Measurements from ENCODE around the gene LAMP5. TPM values are rescaled to one million over a fixed set of nuclear protein-coding genes. Genes with fewer than 3 reads are reported as not detected.

LAMP5 gene
- total RNA-seq, 5 donors from 2014 or later (not counting 1 experiment from before 2014, with no cell fraction given): not detected

GRCh38 chr20:9520086-9520485 lies 5.7 kb downstream of the LAMP5 start:
- ATAC-seq (replicated peaks in 1 of 4) (no peak), DNase-seq (no peak)
- Mint-ChIP-seq H3K27ac (no peak overlapping the region), H3K4me3 (no peak overlapping the region), H3K36me3 (no peaks in the 10 kb centered on the region), H3K27me3 (peaks cover 32 to 42% of the 10 kb centered on the region in 2 donors), H3K9me3 (no peaks in the 10 kb centered on the region), H3K4me1 (peaks cover 0 to 3% (median 0%) of the 10 kb centered on the region in 3 donors)
- Histone ChIP-seq H3K27ac (ENCODE audit: low read length) (no peak overlapping the region), H3K36me3 (ENCODE audit: control insufficient read depth in 2 of 2, extremely low read depth in 1 of 2, insufficient read depth in 1 of 2, low read length in 1 of 2) (no peaks in the 10 kb centered on the region), H3K27me3 (replicated peaks in 1 of 2; ENCODE audit: control insufficient read depth in 2 of 2, extremely low read depth in 1 of 2, insufficient read depth in 2 of 2, low read length in 1 of 2) (peaks cover 13 to 20% of the 10 kb centered on the region in 2 experiments), H3K4me3 (ENCODE audit: control insufficient read depth in 1 of 2, extremely low read depth in 1 of 2, low read length in 1 of 2) (no peak overlapping the region), H3K9me3 (no peaks in the 10 kb centered on the region), H3K4me1 (ENCODE audit: control insufficient read depth in 1 of 2, extremely low read depth in 1 of 2, insufficient read depth in 2 of 2, low read length in 2 of 2) (no peaks in the 10 kb centered on the region)
- CTCF ChIA-PET: no interaction called here
- WGBS (ENCODE audit: insufficient coverage): 83% methylated on average over 1 of the region's 4 CpGs
- POLR2A ChIA-PET: no interaction called here

GRCh38 chr20:9523636-9524035 lies 9.2 kb downstream of the LAMP5 start:
- H3K4me3 ChIP-seq (ENCODE audit: control insufficient read depth in 1 of 2, extremely low read depth in 1 of 2, low read length in 1 of 2): no peak overlapping the region
- Mint-ChIP-seq H3K4me1 (no peaks in the 10 kb centered on the region), H3K36me3 (no peaks in the 10 kb centered on the region), H3K9me3 (no peaks in the 10 kb centered on the region), H3K4me3 (no peak overlapping the region), H3K27ac (no peak overlapping the region), H3K27me3 (peaks cover 10 to 17% of the 10 kb centered on the region in 2 donors)
- H3K36me3 ChIP-seq (ENCODE audit: control insufficient read depth in 2 of 2, extremely low read depth in 1 of 2, insufficient read depth in 1 of 2, low read length in 1 of 2): no peaks in the 10 kb centered on the region
- peaks cover 0 to 2% of the 10 kb centered on the region in 2 experiments for H3K27me3 ChIP-seq (replicated peaks in 1 of 2; ENCODE audit: control insufficient read depth in 2 of 2, extremely low read depth in 1 of 2, insufficient read depth in 2 of 2, low read length in 1 of 2)
- ChIA-PET POLR2A (no interaction called here), CTCF (no interaction called here)
- no CpG with 5 or more reads among the region's 3 CpGs for WGBS (ENCODE audit: insufficient coverage)
- no peak overlapping the region for H3K27ac ChIP-seq (ENCODE audit: low read length)
- H3K9me3 ChIP-seq: no peaks in the 10 kb centered on the region
- ATAC-seq (replicated peaks in 1 of 4) (no peak), DNase-seq (no peak)
- no peaks in the 10 kb centered on the region for H3K4me1 ChIP-seq (ENCODE audit: control insufficient read depth in 1 of 2, extremely low read depth in 1 of 2, insufficient read depth in 2 of 2, low read length in 2 of 2)

- no peak overlapping the region for H3K4me3 ChIP-seq (ENCODE audit: control insufficient read depth in 1 of 2, extremely low read depth in 1 of 2, low read length in 1 of 2)
- no peak overlapping the region for H3K27ac ChIP-seq (ENCODE audit: low read length)
- Mint-ChIP-seq H3K27ac (no peak overlapping the region), H3K9me3 (no peaks in the 10 kb centered on the region), H3K27me3 (peaks cover 1 to 4% of the 10 kb centered on the region in 2 donors), H3K4me1 (no peaks in the 10 kb centered on the region), H3K4me3 (no peak overlapping the region), H3K36me3 (no peaks in the 10 kb centered on the region)
- no CpG with 5 or more reads among the region's 2 CpGs for WGBS (ENCODE audit: insufficient coverage)
- no peaks in the 10 kb centered on the region for H3K27me3 ChIP-seq (replicated peaks in 1 of 2; ENCODE audit: control insufficient read depth in 2 of 2, extremely low read depth in 1 of 2, insufficient read depth in 2 of 2, low read length in 1 of 2)
- H3K9me3 ChIP-seq: no peaks in the 10 kb centered on the region
- H3K36me3 ChIP-seq (ENCODE audit: control insufficient read depth in 2 of 2, extremely low read depth in 1 of 2, insufficient read depth in 1 of 2, low read length in 1 of 2): no peaks in the 10 kb centered on the region
- no peaks in the 10 kb centered on the region for H3K4me1 ChIP-seq (ENCODE audit: control insufficient read depth in 1 of 2, extremely low read depth in 1 of 2, insufficient read depth in 2 of 2, low read length in 2 of 2)
- DNase-seq (no peak), ATAC-seq (replicated peaks in 1 of 4) (no peak)
- CTCF ChIA-PET: no interaction called here
- POLR2A ChIA-PET: no interaction called here
These were observed 17.2 kb downstream of the LAMP5 start for GRCh38 chr20:9531581-9531980.

GRCh38 chr20:9532069-9532838 lies 17.9 kb downstream of the LAMP5 start:
- H3K36me3 ChIP-seq (ENCODE audit: control insufficient read depth in 2 of 2, extremely low read depth in 1 of 2, insufficient read depth in 1 of 2, low read length in 1 of 2): no peaks in the 10 kb centered on the region
- Mint-ChIP-seq H3K4me3 (no peak overlapping the region), H3K4me1 (no peaks in the 10 kb centered on the region), H3K9me3 (no peaks in the 10 kb centered on the region), H3K27me3 (peaks cover under 1 to 1% of the 10 kb centered on the region in 2 donors), H3K27ac (no peak overlapping the region), H3K36me3 (no peaks in the 10 kb centered on the region)
- no peaks in the 10 kb centered on the region for H3K4me1 ChIP-seq (ENCODE audit: control insufficient read depth in 1 of 2, extremely low read depth in 1 of 2, insufficient read depth in 2 of 2, low read length in 2 of 2)
- H3K27me3 ChIP-seq (replicated peaks in 1 of 2; ENCODE audit: control insufficient read depth in 2 of 2, extremely low read depth in 1 of 2, insufficient read depth in 2 of 2, low read length in 1 of 2): no peaks in the 10 kb centered on the region
- WGBS (ENCODE audit: insufficient coverage): 31% methylated on average over 2 of the region's 4 CpGs
- CTCF ChIA-PET: no interaction called here
- no peak for ATAC-seq (replicated peaks in 1 of 4)
- POLR2A ChIA-PET: no interaction called here
- H3K27ac ChIP-seq (ENCODE audit: low read length): no peak overlapping the region
- no peak overlapping the region for H3K4me3 ChIP-seq (ENCODE audit: control insufficient read depth in 1 of 2, extremely low read depth in 1 of 2, low read length in 1 of 2)
- no peak for DNase-seq
- H3K9me3 ChIP-seq: no peaks in the 10 kb centered on the region

GRCh38 chr20:9534025-9534424 lies 19.6 kb downstream of the LAMP5 start:
- Mint-ChIP-seq H3K36me3 (no peaks in the 10 kb centered on the region), H3K4me1 (no peaks in the 10 kb centered on the region), H3K27ac (no peak overlapping the region), H3K4me3 (no peak overlapping the region), H3K9me3 (no peaks in the 10 kb centered on the region), H3K27me3 (peaks cover 0 to 1% of the 10 kb centered on the region in 2 donors)
- no peak overlapping the region for H3K4me3 ChIP-seq (ENCODE audit: control insufficient read depth in 1 of 2, extremely low read depth in 1 of 2, low read length in 1 of 2)
- 29% methylated on average over 1 of the region's 5 CpGs for WGBS (ENCODE audit: insufficient coverage)
- ChIA-PET POLR2A (interaction anchor here in 1 of 2 donors (0.7 kb wide), 1 partner anchor 360 kb away, joined by 4 read pairs; no protein-coding TSS in a partner anchor), CTCF (no interaction called here)
- H3K27me3 ChIP-seq (replicated peaks in 1 of 2; ENCODE audit: control insufficient read depth in 2 of 2, extremely low read depth in 1 of 2, insufficient read depth in 2 of 2, low read length in 1 of 2): no peaks in the 10 kb centered on the region
- no peaks in the 10 kb centered on the region for H3K9me3 ChIP-seq
- DNase-seq (no peak), ATAC-seq (replicated peaks in 1 of 4) (no peak)
- no peaks in the 10 kb centered on the region for H3K4me1 ChIP-seq (ENCODE audit: control insufficient read depth in 1 of 2, extremely low read depth in 1 of 2, insufficient read depth in 2 of 2, low read length in 2 of 2)
- no peaks in the 10 kb centered on the region for H3K36me3 ChIP-seq (ENCODE audit: control insufficient read depth in 2 of 2, extremely low read depth in 1 of 2, insufficient read depth in 1 of 2, low read length in 1 of 2)
- H3K27ac ChIP-seq (ENCODE audit: low read length): no peak overlapping the region

- Mint-ChIP-seq H3K27me3 (peaks cover 0 to 1% of the 10 kb centered on the region in 2 donors), H3K4me1 (no peaks in the 10 kb centered on the region), H3K4me3 (no peak overlapping the region), H3K36me3 (no peaks in the 10 kb centered on the region), H3K9me3 (no peaks in the 10 kb centered on the region), H3K27ac (no peak overlapping the region)
- POLR2A ChIA-PET: no interaction called here
- Histone ChIP-seq H3K27ac (ENCODE audit: low read length) (no peak overlapping the region), H3K27me3 (replicated peaks in 1 of 2; ENCODE audit: control insufficient read depth in 2 of 2, extremely low read depth in 1 of 2, insufficient read depth in 2 of 2, low read length in 1 of 2) (no peaks in the 10 kb centered on the region), H3K9me3 (no peaks in the 10 kb centered on the region), H3K4me1 (ENCODE audit: control insufficient read depth in 1 of 2, extremely low read depth in 1 of 2, insufficient read depth in 2 of 2, low read length in 2 of 2) (no peaks in the 10 kb centered on the region), H3K36me3 (ENCODE audit: control insufficient read depth in 2 of 2, extremely low read depth in 1 of 2, insufficient read depth in 1 of 2, low read length in 1 of 2) (no peaks in the 10 kb centered on the region), H3K4me3 (ENCODE audit: control insufficient read depth in 1 of 2, extremely low read depth in 1 of 2, low read length in 1 of 2) (no peak overlapping the region)
- CTCF ChIA-PET: no interaction called here
- DNase-seq (no peak), ATAC-seq (replicated peaks in 1 of 4) (no peak)
- WGBS (ENCODE audit: insufficient coverage): no CpG with 5 or more reads among the region's 2 CpGs
These were observed 21.1 kb downstream of the LAMP5 start for GRCh38 chr20:9535449-9535848.
